GM12878 (cell line): Measurements from ENCODE around the gene TMEM214. TPM values are rescaled to one million over a fixed set of nuclear protein-coding genes. Genes with fewer than 3 reads are reported as not detected.

Experiments used
- ATAC-seq: fragments of 200-7000 bp; cut with Tn5 transposase; 3 replicates; pipeline ENCODE4 v1.9.1; 2020; ENCODE audit warnings: mild to moderate bottlenecking, moderate library complexity
- BruUV-seq: library from RNA; stranded (reverse); fragments of 400-500 nt; replicated peaks from 2 replicates; lab custom pipeline; 2021; lab: Mats Ljungman, UMichigan
- CTCF ChIA-PET: fragments of 300-600 bp; sonication (Branson Sonifier 250); formaldehyde crosslinking; extraction: SDS; loops from one replicate; lab custom pipeline; 2021; ENCODE audit warnings: inconsistent platforms; lab: Yijun Ruan, JAX
- POLR2A ChIA-PET: fragments of 350-600 bp; formaldehyde crosslinking; extraction: SDS; loops from one replicate; lab custom pipeline; 2021; ENCODE audit warnings: inconsistent platforms; lab: Charles Lee
- RAD21 ChIA-PET: fragments of 300-600 bp; sonication (Branson Sonifier 250); formaldehyde crosslinking; loops from one replicate; lab custom pipeline; 2023; ENCODE audit warnings: antibody characterized with exemption; ENCODE audit not compliant: unreplicated experiment; lab: Charles Lee
- SMC1A ChIA-PET: fragments of 300-600 bp; sonication (Branson Sonifier 250); formaldehyde crosslinking; loops from one replicate; lab custom pipeline; 2023; ENCODE audit not compliant: unreplicated experiment, uncharacterized antibody; lab: Charles Lee
- DNase-seq: peaks from one replicate; pipeline ENCODE4 v3.0.0-alpha.2; 2011; ENCODE audit warnings: low read depth, low spot score
- FAIRE-seq: peaks from 3 replicates; lab custom pipeline; 2011; peaks lifted over from hg19 to GRCh38; lab: Jason Lieb, UNC
- H2AFZ ChIP-seq: 2 replicates; pipeline ENCODE4 v1.6.0; 2011; ENCODE audit warnings: low read depth, low read length, control low read depth; ENCODE audit not compliant: control insufficient read depth
- H3K27ac ChIP-seq: 2 replicates; pipeline ENCODE4 v1.5.1; 2011; ENCODE audit warnings: control low read depth; ENCODE audit not compliant: control insufficient read depth, insufficient read depth
- H3K27me3 ChIP-seq, 2 experiments: replicated peaks in 1 of 2; 2 replicates each; pipeline versions ENCODE4 v1.6.0 to v1.6.1; 2011; ENCODE audit warnings: low read length in 1 of 2; ENCODE audit not compliant: control insufficient read depth in 2 of 2, insufficient read depth in 2 of 2
- H3K36me3 ChIP-seq, 2 experiments: 2 replicates each; pipeline ENCODE4 v1.5.1; 2011; ENCODE audit warnings: low read length in 1 of 2; ENCODE audit not compliant: control insufficient read depth in 2 of 2, insufficient read depth in 2 of 2
- H3K4me1 ChIP-seq: 2 replicates; pipeline ENCODE4 v1.6.1; 2011; ENCODE audit warnings: mild to moderate bottlenecking, low read length, moderate library complexity, mixed read lengths; ENCODE audit not compliant: control insufficient read depth, insufficient read depth
- H3K4me2 ChIP-seq: 2 replicates; pipeline ENCODE4 v1.6.0; 2011; ENCODE audit warnings: control low read depth; ENCODE audit not compliant: control insufficient read depth, insufficient read depth
- H3K4me3 ChIP-seq: fragments of 200-600 bp; sonication (generic); 2 replicates; pipeline ENCODE4 v1.5.1; 2016
- H3K79me2 ChIP-seq: 2 replicates; pipeline ENCODE4 v1.6.0; 2011; ENCODE audit warnings: low read length; ENCODE audit not compliant: control insufficient read depth, insufficient read depth
- H3K9ac ChIP-seq: 2 replicates; pipeline ENCODE4 v1.8.0; 2011; ENCODE audit warnings: low read length, control low read depth, mixed read lengths; ENCODE audit not compliant: control insufficient read depth, insufficient read depth
- H3K9me3 ChIP-seq: replicated peaks from 3 replicates; pipeline ENCODE4 v1.5.1; 2011; ENCODE audit warnings: mild to moderate bottlenecking, low read length; ENCODE audit not compliant: control insufficient read depth, insufficient read depth
- H4K20me1 ChIP-seq: 2 replicates; pipeline ENCODE4 v1.6.0; 2011; ENCODE audit not compliant: control insufficient read depth, insufficient read depth
- ATF7 ChIP-seq: fragments of 450-650 bp; IDR thresholded peaks from 2 replicates; pipeline ENCODE4 v1.6.1; 2016; ENCODE audit warnings: low read depth, mild to moderate bottlenecking
- HDGF ChIP-seq: fragments of 450-650 bp; IDR thresholded peaks from 2 replicates; pipeline ENCODE4 v1.6.1; 2016; ENCODE audit warnings: antibody characterized with exemption
- RELA ChIP-seq: fragments of 450-650 bp; IDR thresholded peaks from 2 replicates; pipeline ENCODE4 v1.8.0; 2014; ENCODE audit warnings: borderline replicate concordance; ENCODE audit not compliant: partially characterized antibody
- SIN3A ChIP-seq: IDR thresholded peaks from 2 replicates; pipeline ENCODE4 v1.6.1; 2012; ENCODE audit warnings: low read depth, low read length, improper control_type of control experiment
- SREBF1 ChIP-seq: IDR thresholded peaks from 2 replicates; pipeline ENCODE4 v1.6.1; 2012; ENCODE audit warnings: mild to moderate bottlenecking, low read length
- TCF3 ChIP-seq: IDR thresholded peaks from 2 replicates; pipeline ENCODE4 v1.6.1; 2012; ENCODE audit warnings: low read depth, mild to moderate bottlenecking, low read length, borderline replicate concordance; ENCODE audit not compliant: insufficient read depth
- ZNF592 ChIP-seq: fragments of 450-650 bp; IDR thresholded peaks from 2 replicates; pipeline ENCODE4 v1.6.1; 2017; ENCODE audit warnings: mild to moderate bottlenecking, moderate library complexity
- ZSCAN29 ChIP-seq: fragments of 450-650 bp; IDR thresholded peaks from 2 replicates; pipeline ENCODE4 v1.6.1; 2017; ENCODE audit warnings: mild to moderate bottlenecking, moderate library complexity
- WGBS: methylation state at CpG from one replicate; pipeline ENCODE4 v1.1.6; 2016; ENCODE audit warnings: low lambda C conversion rate; ENCODE audit not compliant: insufficient replicate concordance, insufficient coverage; ENCODE audit errors: missing lambda C conversion rate; 5-methylcytosine and 5-hydroxymethylcytosine counted together
- in situ Hi-C: fragments of 300-500 bp; cut with MboI; formaldehyde crosslinking; loops from 9 replicates; pipeline ENCODE4 v1.14.3; 2018; ENCODE audit warnings: mixed read lengths
- intact Hi-C: fragments of 100-400 bp; cut with micrococcal nuclease; formaldehyde crosslinking; loops from one replicate; pipeline ENCODE4 v1.14.2; 2022; ENCODE audit not compliant: unreplicated experiment
- polyA plus RNA-seq, 11 experiments: library from polyadenylated mRNA; depleted of rRNA in 4 of 11; unstranded in 6 of 11; stranded (reverse) in 5 of 11; fragments of >200 nt; fragmentation: Nextera tagmentation in 4 of 11; fragmentation: Illumina TruSeq in 1 of 11; extraction: Ambion mirVana in 4 of 11; extraction: Trizol in 1 of 11; gene quantifications; 1 replicate in 1 of 11; 2 replicates in 10 of 11; pipeline versions ENCODE4 v1.2.1 to v1.2.3, GENCODE V29; 2011 to 2016; ENCODE audit warnings: inconsistent platforms in 2 of 11, missing spikeins in 2 of 11, low read depth in 1 of 11
- total RNA-seq, 4 experiments: library from RNA; depleted of rRNA in 3 of 4; stranded (reverse); fragments of >200 nt in 3 of 4; fragmentation: Illumina TruSeq in 1 of 4; extraction: Trizol in 1 of 4; gene quantifications; 2 replicates each; pipeline versions ENCODE4 v1.2.1 to v1.2.3, GENCODE V29; 2013 to 2021

The TMEM214 gene
- total and polyA plus RNA-seq, 10 of the 15 experiments (the other 5 are each of a cell fraction or from before 2014, with no cell fraction given): 10.4 to 79.2 (median 45.0) TPM

GRCh38 chr2:27051902-27052645 lies 19.3 kb downstream of the TMEM214 start:
- ATAC-seq (no peak; the same call in 2 of the 3 replicates), DNase-seq (no peak), FAIRE-seq (no peak)
- WGBS: 9% methylated on average over 22 of the region's 24 CpGs
- ChIA-PET CTCF (interaction anchor here (0.7 to 3.5 kb wide), 13 partner anchors 11 to 228 kb away, joined by 3 to 28 read pairs (median 9); partner anchors contain the start of genes KHK, PREB and TMEM214), RAD21 (interaction anchor here (0.8 to 3.4 kb wide), 14 partner anchors 11 to 90 kb away, joined by 3 to 31 read pairs (median 5); partner anchors contain the start of genes KHK, OST4 and PREB), SMC1A (interaction anchor here (0.6 to 3.1 kb wide), 12 partner anchors 9 to 378 kb away, joined by 3 to 33 read pairs (median 5); partner anchors contain the start of genes OST4 and TMEM214), POLR2A (interaction anchor here (1.1 to 8.9 kb wide), 9 partner anchors 8 to 70 kb away, joined by 3 to 139 read pairs (median 15); partner anchors contain the start of genes KHK and OST4)
- no peak overlapping the region; the same call in none of the 2 replicates for H2AFZ ChIP-seq
- intact Hi-C loops (loop anchor here (5.0 kb wide), 1 partner anchor 265 kb away; the partner anchor contains the start of gene CENPA), in situ Hi-C loops (no loop called here)
- no peaks in the 10 kb centered on the region for H3K9me3 ChIP-seq
- H3K27me3 ChIP-seq: no peaks in the 10 kb centered on the region
- 0 out of 2 replicates have a peak, but pooled peaks cover 1% of the 10 kb centered on the region for H3K79me2 ChIP-seq
- BruUV-seq: no TSS peak
- H3K4me1 ChIP-seq: peaks cover 9% of the 10 kb centered on the region
- H3K9ac ChIP-seq: peak overlapping the region; percentile 63
- peak overlapping the region; percentile 75 for H3K4me2 ChIP-seq
- H3K4me3 ChIP-seq: peak overlapping the region; percentile 99
- no peaks in the 10 kb centered on the region for H4K20me1 ChIP-seq
- H3K27ac ChIP-seq: 0 out of 2 replicates have a peak overlapping the region, but pooled peaks have one; percentile 22
- H3K36me3 ChIP-seq: peaks cover 3 to 20% of the 10 kb centered on the region in 2 experiments
- TF ChIP-seq HDGF (no peak), ATF7 (no peak), SREBF1 (no peak), RELA (no peak), TCF3 (no peak), ZSCAN29 (no peak), ZNF592 (no peak), SIN3A (no peak)
